WTC11 (cell line): ENCODE results near the gene BPTF.

Experiments
- GABPB1 ChIP-seq: sonication (generic); formaldehyde crosslinking; IDR thresholded peaks from 2 replicates; pipeline ENCODE4 v1.8.1; 2023; ENCODE audit warnings: mild to moderate bottlenecking, missing genetic modification reagents
- JUN ChIP-seq: sonication (generic); formaldehyde crosslinking; IDR thresholded peaks from 2 replicates; pipeline ENCODE4 v1.8.0; 2023; ENCODE audit warnings: mild to moderate bottlenecking, missing genetic modification reagents
- ZNF317 ChIP-seq: sonication (generic); formaldehyde crosslinking; IDR thresholded peaks from 2 replicates; pipeline ENCODE4 v1.8.1; 2023; ENCODE audit warnings: low read depth, mild to moderate bottlenecking, moderate library complexity, missing genetic modification reagents, borderline replicate concordance
- TF ChIP-seq, protein P1 (sequence below): fragments of 200-600 bp; IDR thresholded peaks from 2 replicates; pipeline ENCODE4 v1.8.0; 2022; ENCODE audit warnings: antibody characterized with exemption
- TF ChIP-seq, protein P2 (sequence below): sonication (generic); formaldehyde crosslinking; conservative IDR thresholded peaks from 2 replicates; pipeline ENCODE4 v1.8.1; 2023; ENCODE audit warnings: mild to moderate bottlenecking, low read depth, missing genetic modification reagents, moderate library complexity

DNA sequence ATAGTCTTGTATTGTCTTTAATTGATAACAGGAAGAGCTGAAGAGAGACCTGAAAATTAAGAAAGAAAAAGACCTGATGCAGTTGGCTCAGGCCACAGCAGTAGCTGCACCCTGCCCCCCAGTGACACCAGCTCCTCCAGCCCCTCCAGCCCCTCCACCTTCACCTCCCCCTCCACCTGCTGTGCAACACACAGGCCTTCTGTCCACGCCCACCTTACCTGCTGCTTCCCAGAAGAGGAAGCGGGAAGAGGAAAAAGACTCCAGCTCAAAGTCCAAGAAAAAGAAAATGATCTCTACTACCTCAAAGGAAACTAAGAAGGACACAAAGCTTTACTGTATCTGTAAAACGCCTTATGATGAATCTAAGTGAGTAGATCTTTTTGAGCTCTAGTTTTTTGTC lies 134.2 kb downstream of the BPTF start:
- TF ChIP-seq, protein P1, sequence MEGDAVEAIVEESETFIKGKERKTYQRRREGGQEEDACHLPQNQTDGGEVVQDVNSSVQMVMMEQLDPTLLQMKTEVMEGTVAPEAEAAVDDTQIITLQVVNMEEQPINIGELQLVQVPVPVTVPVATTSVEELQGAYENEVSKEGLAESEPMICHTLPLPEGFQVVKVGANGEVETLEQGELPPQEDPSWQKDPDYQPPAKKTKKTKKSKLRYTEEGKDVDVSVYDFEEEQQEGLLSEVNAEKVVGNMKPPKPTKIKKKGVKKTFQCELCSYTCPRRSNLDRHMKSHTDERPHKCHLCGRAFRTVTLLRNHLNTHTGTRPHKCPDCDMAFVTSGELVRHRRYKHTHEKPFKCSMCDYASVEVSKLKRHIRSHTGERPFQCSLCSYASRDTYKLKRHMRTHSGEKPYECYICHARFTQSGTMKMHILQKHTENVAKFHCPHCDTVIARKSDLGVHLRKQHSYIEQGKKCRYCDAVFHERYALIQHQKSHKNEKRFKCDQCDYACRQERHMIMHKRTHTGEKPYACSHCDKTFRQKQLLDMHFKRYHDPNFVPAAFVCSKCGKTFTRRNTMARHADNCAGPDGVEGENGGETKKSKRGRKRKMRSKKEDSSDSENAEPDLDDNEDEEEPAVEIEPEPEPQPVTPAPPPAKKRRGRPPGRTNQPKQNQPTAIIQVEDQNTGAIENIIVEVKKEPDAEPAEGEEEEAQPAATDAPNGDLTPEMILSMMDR = no peak
- TF ChIP-seq ZNF317 (CRISPR knock-in tag) (no peak), JUN (CRISPR knock-in tag) (no peak), GABPB1 (CRISPR knock-in tag) (no peak)
- TF ChIP-seq, protein P2, sequence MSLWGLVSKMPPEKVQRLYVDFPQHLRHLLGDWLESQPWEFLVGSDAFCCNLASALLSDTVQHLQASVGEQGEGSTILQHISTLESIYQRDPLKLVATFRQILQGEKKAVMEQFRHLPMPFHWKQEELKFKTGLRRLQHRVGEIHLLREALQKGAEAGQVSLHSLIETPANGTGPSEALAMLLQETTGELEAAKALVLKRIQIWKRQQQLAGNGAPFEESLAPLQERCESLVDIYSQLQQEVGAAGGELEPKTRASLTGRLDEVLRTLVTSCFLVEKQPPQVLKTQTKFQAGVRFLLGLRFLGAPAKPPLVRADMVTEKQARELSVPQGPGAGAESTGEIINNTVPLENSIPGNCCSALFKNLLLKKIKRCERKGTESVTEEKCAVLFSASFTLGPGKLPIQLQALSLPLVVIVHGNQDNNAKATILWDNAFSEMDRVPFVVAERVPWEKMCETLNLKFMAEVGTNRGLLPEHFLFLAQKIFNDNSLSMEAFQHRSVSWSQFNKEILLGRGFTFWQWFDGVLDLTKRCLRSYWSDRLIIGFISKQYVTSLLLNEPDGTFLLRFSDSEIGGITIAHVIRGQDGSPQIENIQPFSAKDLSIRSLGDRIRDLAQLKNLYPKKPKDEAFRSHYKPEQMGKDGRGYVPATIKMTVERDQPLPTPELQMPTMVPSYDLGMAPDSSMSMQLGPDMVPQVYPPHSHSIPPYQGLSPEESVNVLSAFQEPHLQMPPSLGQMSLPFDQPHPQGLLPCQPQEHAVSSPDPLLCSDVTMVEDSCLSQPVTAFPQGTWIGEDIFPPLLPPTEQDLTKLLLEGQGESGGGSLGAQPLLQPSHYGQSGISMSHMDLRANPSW (CRISPR knock-in tag) = no peak
